Heart left ventricle (tissue), 16 donors: ENCODE results near the gene SRP68. TPM values are rescaled to one million over a fixed set of nuclear protein-coding genes. Genes with fewer than 3 reads are reported as not detected.

Source experiments
- ATAC-seq, 4 donors: fragments of 200-7000 bp; cut with Tn5 transposase; one replicate each; pipeline ENCODE4 v1.9.1; 2020 to 2022; ENCODE audit warnings: moderate library complexity in 4 of 4, mild to moderate bottlenecking in 3 of 4, moderate number of reproducible peaks in 1 of 4
- DNase-seq, 5 donors: peaks; one replicate each; pipeline ENCODE4 v3.0.0-alpha.2; 2020
- H3K27ac ChIP-seq, 12 donors: fragments of 200-600 bp; sonication (generic) in 4 of 12; one replicate each; pipeline versions ENCODE4 v1.5.0 to v1.8.0; 2016 to 2022; ENCODE audit warnings: mild to moderate bottlenecking in 2 of 12
- H3K27me3 ChIP-seq, 9 donors: fragments of 200-600 bp; sonication (generic) in 2 of 9; one replicate each; pipeline versions ENCODE4 v1.5.1 to v1.8.0; 2016 to 2022; ENCODE audit warnings: mild to moderate bottlenecking in 3 of 9
- H3K36me3 ChIP-seq, 9 donors: fragments of 200-600 bp; sonication (generic) in 2 of 9; one replicate each; pipeline versions ENCODE4 v1.5.0 to v1.8.0; 2018 to 2022; ENCODE audit warnings: mild to moderate bottlenecking in 2 of 9
- H3K4me1 ChIP-seq, 12 donors: fragments of 200-600 bp; sonication (generic) in 4 of 12; one replicate each; pipeline versions ENCODE4 v1.5.0 to v1.8.0; 2016 to 2022; ENCODE audit warnings: mild to moderate bottlenecking in 3 of 12
- H3K4me3 ChIP-seq, 12 donors: fragments of 200-600 bp; sonication (generic) in 4 of 12; one replicate each; pipeline versions ENCODE4 v1.5.0 to v1.8.0; 2017 to 2022; ENCODE audit warnings: mild to moderate bottlenecking in 9 of 12, moderate library complexity in 4 of 12
- H3K9me3 ChIP-seq, 12 donors: fragments of 200-600 bp; sonication (generic) in 4 of 12; one replicate each; pipeline versions ENCODE4 v1.5.0 to v1.8.0; 2016 to 2022; ENCODE audit warnings: mild to moderate bottlenecking in 1 of 12
- POLR2A ChIP-seq, 2 donors: fragments of 450-650 bp; IDR thresholded peaks; one replicate each; pipeline ENCODE4 v1.6.1; 2017; ENCODE audit warnings: antibody characterized with exemption in 2 of 2, mild to moderate bottlenecking in 2 of 2, moderate library complexity in 2 of 2
- WGBS, 4 donors: extraction: QIAGEN DNeasy Blood & Tissue Kit in 2 of 4; methylation state at CpG; one replicate each; pipeline versions ENCODE4 v1.1.5 to v1.1.7; 2013 to 2018; 5-methylcytosine and 5-hydroxymethylcytosine counted together
- intact Hi-C, 10 donors: fragments of 100-400 bp; cut with DNase I; formaldehyde crosslinking; loops; one replicate each; pipeline versions ENCODE4 v1.11.1 to v1.14.2; 2022
- polyA plus RNA-seq, 2 donors: library from polyadenylated mRNA; stranded (reverse); fragments of 200-250 nt; gene quantifications; one replicate each; pipeline ENCODE4 v1.2.3, GENCODE V29; 2013
- total RNA-seq, 9 donors: library from RNA; depleted of rRNA in 2 of 9; stranded (reverse); fragments of >200 nt in 2 of 9; fragmentation: NEBNext Ultra II Directional in 3 of 9; extraction: Animal tissue kit (Norgen Biotek cat#: 25700) in 3 of 9; gene quantifications; one replicate each; pipeline versions ENCODE4 v1.1.0 to v1.2.4, GENCODE V29; 2016 to 2023
- TF ChIP-seq, protein P1 (sequence below), 12 donors: fragments of 200-600 bp; sonication (generic) in 4 of 12; IDR thresholded peaks; one replicate each; pipeline versions ENCODE4 v1.5.0 to v1.8.0; 2018 to 2022; ENCODE audit warnings: antibody characterized with exemption in 12 of 12, mild to moderate bottlenecking in 5 of 12
- donor health status: ischemic (EF 13 %, LVEDD 7.1; RV severe dilation, severe dysfunction).
- donor health status: healthy with polysubstance abuse.
- donor health status: DM: no; HTN: yes; CAD: no.
- donor health status: DM: no; HTN: no; CAD: no.
- donor health status: ischemic (EF 25% LVEDD 6.9; RV normal size, moderate dysfunction).
- donor health status: ischemic (EF 25% LVEDD 5.7; RV mildly dilated, moderate dysfunction).
- donor health status: healthy.
- donor health status: DM: yes; HTN: yes; CAD: no.
- donor health status: ischemic (EF 35%, LVEDD 5.7; RV mildly dilated, moderate dysfunction).
- donor health status: nonischemic (EF 11% LVEDD 7.7; RV severe dilation, severe dysfunction).
- donor health status: DM: yes; HTN: yes; CAD: no.
- donor health status: PGD.
- donor health status: ischemic (EF 29% LVEDD 5.4; RV normal size, mild dysfunction).
- donor health status: nonischemic (EF 23%, LVEDD 6.1; RV moderate dilation, normal function).

The SRP68 gene
- total and polyA plus RNA-seq, 11 donors, result 26.8 to 80.0 (median 59.4) TPM

DNA sequence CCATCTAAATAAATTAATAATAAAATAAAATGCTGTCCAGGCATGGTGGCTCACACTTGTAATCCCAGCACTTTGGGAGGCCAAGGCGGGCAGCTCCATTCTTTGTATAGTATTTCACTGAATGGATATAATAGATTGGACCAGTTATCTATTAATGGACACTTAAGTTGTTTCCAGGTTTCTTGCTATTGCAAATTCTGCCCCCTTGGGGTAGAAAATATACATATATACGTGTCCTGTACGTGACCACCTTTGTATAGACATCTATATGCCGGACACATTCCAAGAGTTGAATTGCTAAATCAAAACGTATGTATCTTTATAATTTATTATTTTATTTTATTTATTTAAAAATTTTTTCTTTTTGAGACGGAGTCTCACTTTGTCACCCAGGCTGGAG lies 35.2 kb upstream of the SRP68 start:
- peaks cover 0 to 15% (median 10%) of the 10 kb centered on the region in 12 donors for H3K4me1 ChIP-seq
- TF ChIP-seq POLR2A (IDR thresholded peaks at IDR 0.05), result no peak
- TF ChIP-seq, protein P1, sequence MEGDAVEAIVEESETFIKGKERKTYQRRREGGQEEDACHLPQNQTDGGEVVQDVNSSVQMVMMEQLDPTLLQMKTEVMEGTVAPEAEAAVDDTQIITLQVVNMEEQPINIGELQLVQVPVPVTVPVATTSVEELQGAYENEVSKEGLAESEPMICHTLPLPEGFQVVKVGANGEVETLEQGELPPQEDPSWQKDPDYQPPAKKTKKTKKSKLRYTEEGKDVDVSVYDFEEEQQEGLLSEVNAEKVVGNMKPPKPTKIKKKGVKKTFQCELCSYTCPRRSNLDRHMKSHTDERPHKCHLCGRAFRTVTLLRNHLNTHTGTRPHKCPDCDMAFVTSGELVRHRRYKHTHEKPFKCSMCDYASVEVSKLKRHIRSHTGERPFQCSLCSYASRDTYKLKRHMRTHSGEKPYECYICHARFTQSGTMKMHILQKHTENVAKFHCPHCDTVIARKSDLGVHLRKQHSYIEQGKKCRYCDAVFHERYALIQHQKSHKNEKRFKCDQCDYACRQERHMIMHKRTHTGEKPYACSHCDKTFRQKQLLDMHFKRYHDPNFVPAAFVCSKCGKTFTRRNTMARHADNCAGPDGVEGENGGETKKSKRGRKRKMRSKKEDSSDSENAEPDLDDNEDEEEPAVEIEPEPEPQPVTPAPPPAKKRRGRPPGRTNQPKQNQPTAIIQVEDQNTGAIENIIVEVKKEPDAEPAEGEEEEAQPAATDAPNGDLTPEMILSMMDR (IDR thresholded peaks at IDR 0.05), result peak in 1 of 12 donors; percentile 5
- WGBS, 4 donors, result 87 to 92% (median 90%) methylated on average over 6 of the region's 6 CpGs
- no peak overlapping the region for H3K4me3 ChIP-seq
- no peaks in the 10 kb centered on the region for H3K9me3 ChIP-seq
- H3K36me3 ChIP-seq, result no peaks in the 10 kb centered on the region
- DNase-seq (no peak), ATAC-seq (no peak)
- intact Hi-C loops, result no loop called here
- H3K27me3 ChIP-seq, result no peaks in the 10 kb centered on the region
- no peak overlapping the region for H3K27ac ChIP-seq

DNA sequence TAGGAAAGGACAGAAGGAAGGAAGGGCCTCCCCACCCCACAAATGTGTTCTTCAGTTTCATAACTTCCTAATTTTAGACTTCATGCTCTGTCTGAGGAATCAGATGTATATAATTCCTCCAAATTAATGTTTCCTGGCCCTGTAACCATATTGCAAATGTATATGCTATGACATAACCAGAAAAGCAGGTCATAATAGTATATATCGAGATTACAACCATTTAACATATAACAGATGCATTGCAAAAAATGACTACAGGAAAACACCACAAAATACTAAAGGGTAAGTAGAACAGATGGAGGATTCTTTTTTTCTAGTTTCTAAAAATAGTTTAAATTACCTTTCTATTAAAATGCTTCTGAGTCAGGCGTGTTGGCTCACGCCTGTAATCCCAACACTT lies 34.4 kb upstream of the SRP68 start:
- H3K4me1 ChIP-seq, result peaks cover 0 to 23% (median 15%) of the 10 kb centered on the region in 12 donors
- H3K36me3 ChIP-seq, result peaks cover 0 to 3% (median 2%) of the 10 kb centered on the region in 9 donors
- DNase-seq, result no peak
- H3K9me3 ChIP-seq, result no peaks in the 10 kb centered on the region
- no peak for ATAC-seq
- intact Hi-C loops, result no loop called here
- TF ChIP-seq, protein P1 (IDR thresholded peaks at IDR 0.05), result no peak
- no peak for TF ChIP-seq POLR2A (IDR thresholded peaks at IDR 0.05)
- no peak overlapping the region for H3K4me3 ChIP-seq
- H3K27ac ChIP-seq, result no peak overlapping the region
- no peaks in the 10 kb centered on the region for H3K27me3 ChIP-seq
- 80 to 90% (median 82%) methylated on average over 3 of the region's 3 CpGs for WGBS, 4 donors

DNA sequence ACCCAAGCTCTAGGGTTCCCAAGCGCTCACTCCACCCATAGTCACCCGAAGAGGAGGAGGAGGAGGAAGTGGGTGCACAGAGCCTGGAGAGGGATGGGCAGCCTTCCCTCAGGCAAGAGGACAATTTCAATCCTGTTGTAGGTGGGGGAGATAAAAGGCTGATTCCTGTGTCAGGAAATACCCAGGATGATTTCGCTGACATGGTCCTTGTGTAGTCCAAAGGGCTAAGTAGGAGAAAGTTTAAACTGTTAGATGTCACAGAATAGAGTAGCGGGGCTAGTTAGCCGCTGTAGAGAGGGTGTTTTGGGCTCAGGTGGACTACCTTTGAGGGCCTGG lies 32.5 kb upstream of the SRP68 start:
- Histone ChIP-seq H3K9me3 (no peaks in the 10 kb centered on the region), H3K27me3 (no peaks in the 10 kb centered on the region), H3K27ac (no peak overlapping the region), H3K36me3 (peaks cover 0 to 22% (median 21%) of the 10 kb centered on the region in 9 donors), H3K4me3 (no peak overlapping the region), H3K4me1 (peaks cover 0 to 26% (median 15%) of the 10 kb centered on the region in 12 donors)
- 64 to 97% (median 82%) methylated on average over 4 to 5 of the region's 5 CpGs for WGBS, 4 donors
- intact Hi-C loops, result no loop called here
- no peak for TF ChIP-seq POLR2A (IDR thresholded peaks at IDR 0.05)
- TF ChIP-seq, protein P1 (IDR thresholded peaks at IDR 0.05), result no peak
- no peak for DNase-seq
- no peak for ATAC-seq

DNA sequence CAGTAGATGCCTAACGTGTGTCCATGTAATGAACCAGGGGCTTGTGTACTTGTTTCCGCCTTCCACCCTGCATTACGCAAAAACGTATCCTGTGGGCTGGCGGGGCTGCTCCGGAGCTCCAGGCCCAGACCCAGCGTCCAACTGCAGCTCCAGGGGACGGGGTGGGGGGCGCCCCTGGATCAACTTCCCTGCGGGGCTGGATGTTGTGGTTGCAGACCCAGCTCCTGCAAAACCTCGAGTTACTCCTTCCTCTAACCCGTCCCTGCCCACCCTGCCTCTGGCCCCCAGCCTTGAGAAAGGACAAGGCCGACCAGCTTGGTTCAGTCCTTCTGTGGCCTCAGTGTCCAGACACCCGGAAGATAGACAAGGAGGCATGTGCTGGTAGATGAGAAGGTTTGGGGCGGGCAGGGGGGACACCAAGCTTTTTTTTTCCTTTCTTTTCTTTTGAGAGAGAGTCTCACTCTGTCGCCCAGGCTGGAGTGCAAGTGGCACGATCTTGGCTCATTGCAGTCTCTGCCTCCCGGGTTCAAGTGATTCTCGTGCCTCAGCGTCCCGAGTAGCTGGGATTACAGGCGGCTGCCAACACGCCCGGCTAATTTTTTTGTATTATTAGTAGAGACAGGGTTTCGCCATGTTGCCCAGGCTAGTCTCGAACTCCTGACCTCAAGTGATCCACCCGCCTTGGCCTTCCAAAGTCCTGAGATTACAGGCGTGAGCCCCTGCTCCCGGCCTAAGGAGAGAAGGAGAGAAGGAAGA lies 32.0 kb upstream of the SRP68 start:
- Histone ChIP-seq H3K27ac (peak overlapping the region; percentile 49 to 91 (median 78)), H3K9me3 (no peaks in the 10 kb centered on the region), H3K27me3 (no peaks in the 10 kb centered on the region), H3K36me3 (peaks cover 0 to 27% (median 26%) of the 10 kb centered on the region in 9 donors), H3K4me3 (peak overlapping the region; percentile 48 to 97 (median 78)), H3K4me1 (peaks cover 0 to 26% (median 15%) of the 10 kb centered on the region in 12 donors)
- ATAC-seq (peak in 1 of 4 donors; percentile 5), DNase-seq (no peak)
- intact Hi-C loops, result no loop called here
- TF ChIP-seq, protein P1 (IDR thresholded peaks at IDR 0.05), result no peak
- TF ChIP-seq POLR2A (IDR thresholded peaks at IDR 0.05), result no peak
- WGBS, 4 donors, result 83 to 93% (median 89%) methylated on average over 25 to 29 of the region's 29 CpGs
